AG04450 (cell line): ENCODE data around the gene ZNF804A. TPM values are rescaled to one million over a fixed set of nuclear protein-coding genes. Genes with fewer than 3 reads are reported as not detected.

Experiments
- CTCF ChIA-PET: fragments of 300-600, 350-600 bp; formaldehyde crosslinking; extraction: SDS; loops from one replicate; lab custom pipeline; 2022; ENCODE audit warnings: antibody characterized with exemption, inconsistent platforms; lab: Charles Lee
- POLR2A ChIA-PET: fragments of 350-600 bp; formaldehyde crosslinking; extraction: SDS; loops from one replicate; lab custom pipeline; 2021; ENCODE audit warnings: antibody characterized with exemption, inconsistent platforms; lab: Yijun Ruan, JAX
- DNase-seq: peaks from one replicate; pipeline ENCODE4 v3.0.0-alpha.2; 2011; ENCODE audit warnings: low read depth, low spot score
- H3K27ac ChIP-seq: one replicate; pipeline ENCODE4 v1.5.1; 2012; ENCODE audit warnings: low read depth, low read length, control low read depth
- H3K27me3 ChIP-seq: one replicate; pipeline ENCODE4 v1.6.0; 2012; ENCODE audit warnings: low read length; ENCODE audit not compliant: control insufficient read depth, insufficient read depth
- H3K4me3 ChIP-seq: 2 replicates; pipeline ENCODE4 v1.5.1; 2011; ENCODE audit warnings: mild to moderate bottlenecking, low read depth, low read length, control low read depth
- H3K9me3 ChIP-seq: 2 replicates; pipeline ENCODE4 v1.5.1; 2012; ENCODE audit warnings: low read length; ENCODE audit not compliant: control insufficient read depth, insufficient read depth
- polyA plus RNA-seq: library from polyadenylated mRNA; depleted of rRNA; stranded (reverse); fragments of >200 nt; gene quantifications from 2 replicates; pipeline ENCODE4 v1.2.3, GENCODE V29; 2011
- TF ChIP-seq, protein P1 (sequence below): IDR thresholded peaks from 2 replicates; pipeline ENCODE4 v1.5.1; 2011; ENCODE audit warnings: low read depth, low read length, control low read depth, inconsistent platforms

The ZNF804A gene
- polyA plus RNA-seq, 1 experiment: 6.2 TPM

GRCh38 chr2:184589261-184589660 is 9.1 kb upstream of the ZNF804A start:
- H3K4me3 ChIP-seq: no peak overlapping the region
- no peak for DNase-seq
- no peak overlapping the region for H3K27ac ChIP-seq
- ChIA-PET POLR2A (no interaction called here), CTCF (no interaction called here)
- TF ChIP-seq, protein P1, sequence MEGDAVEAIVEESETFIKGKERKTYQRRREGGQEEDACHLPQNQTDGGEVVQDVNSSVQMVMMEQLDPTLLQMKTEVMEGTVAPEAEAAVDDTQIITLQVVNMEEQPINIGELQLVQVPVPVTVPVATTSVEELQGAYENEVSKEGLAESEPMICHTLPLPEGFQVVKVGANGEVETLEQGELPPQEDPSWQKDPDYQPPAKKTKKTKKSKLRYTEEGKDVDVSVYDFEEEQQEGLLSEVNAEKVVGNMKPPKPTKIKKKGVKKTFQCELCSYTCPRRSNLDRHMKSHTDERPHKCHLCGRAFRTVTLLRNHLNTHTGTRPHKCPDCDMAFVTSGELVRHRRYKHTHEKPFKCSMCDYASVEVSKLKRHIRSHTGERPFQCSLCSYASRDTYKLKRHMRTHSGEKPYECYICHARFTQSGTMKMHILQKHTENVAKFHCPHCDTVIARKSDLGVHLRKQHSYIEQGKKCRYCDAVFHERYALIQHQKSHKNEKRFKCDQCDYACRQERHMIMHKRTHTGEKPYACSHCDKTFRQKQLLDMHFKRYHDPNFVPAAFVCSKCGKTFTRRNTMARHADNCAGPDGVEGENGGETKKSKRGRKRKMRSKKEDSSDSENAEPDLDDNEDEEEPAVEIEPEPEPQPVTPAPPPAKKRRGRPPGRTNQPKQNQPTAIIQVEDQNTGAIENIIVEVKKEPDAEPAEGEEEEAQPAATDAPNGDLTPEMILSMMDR: no peak
- no peaks in the 10 kb centered on the region for H3K27me3 ChIP-seq
- H3K9me3 ChIP-seq: no peaks in the 10 kb centered on the region

DNA sequence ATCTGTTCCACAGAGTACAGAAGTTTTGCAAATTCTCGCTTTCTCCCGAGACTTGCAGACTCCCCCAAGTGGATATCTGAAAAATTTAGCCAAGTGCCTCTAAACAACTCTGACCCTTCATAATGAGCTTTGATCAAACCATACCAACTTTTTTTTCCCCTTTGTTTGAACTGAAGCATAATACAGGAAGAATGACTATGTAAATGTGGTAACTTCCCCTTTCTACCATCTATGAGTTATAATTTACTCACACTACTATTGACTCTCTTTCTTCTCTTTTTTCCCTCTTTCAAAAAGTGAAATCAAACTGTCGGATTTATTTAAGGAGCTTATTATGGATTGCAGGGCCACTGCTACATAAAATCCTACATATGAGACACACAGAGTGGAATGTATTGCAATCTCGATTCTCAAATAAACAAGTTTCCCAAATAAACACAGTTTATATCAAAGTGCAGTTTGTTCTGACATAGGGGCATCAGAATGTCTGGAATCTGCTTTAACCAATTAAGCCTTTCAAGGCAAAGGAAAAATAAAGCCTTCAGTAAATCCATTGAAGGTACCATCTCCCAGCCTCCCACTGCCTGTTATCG is 1.4 kb upstream of the ZNF804A start:
- H3K9me3 ChIP-seq: no peaks in the 10 kb centered on the region
- POLR2A ChIA-PET: interaction anchor here (0.6 to 0.7 kb wide), 2 partner anchors 230 to 269 kb away, joined by 3 to 4 read pairs; no protein-coding TSS in a partner anchor
- TF ChIP-seq, protein P1: peak; percentile 41

DNA sequence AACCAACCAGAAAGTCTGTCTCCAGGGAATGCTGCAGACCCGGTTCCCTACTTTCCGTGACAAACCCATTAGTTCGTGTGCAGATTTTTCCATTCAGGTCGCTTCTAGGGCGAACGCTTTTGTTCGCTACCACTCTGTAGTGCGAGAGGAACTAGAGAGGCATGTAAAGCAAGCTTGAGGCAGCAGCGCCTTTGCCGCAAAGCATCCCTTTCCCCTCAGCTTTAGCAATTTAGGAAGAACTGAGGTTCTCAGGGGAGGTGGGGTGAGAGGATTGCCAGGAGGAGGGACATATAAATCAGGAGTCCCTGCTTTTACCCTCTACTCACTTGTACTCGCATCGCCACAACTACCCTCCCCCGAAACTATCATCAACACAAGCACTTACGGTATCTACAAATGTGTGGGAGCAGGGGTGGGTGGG is 748 bp upstream of the ZNF804A start:
- Histone ChIP-seq H3K27me3 (no peaks in the 10 kb centered on the region), H3K9me3 (no peaks in the 10 kb centered on the region), H3K27ac (peak overlapping the region; percentile 86), H3K4me3 (peak overlapping the region; percentile 69)
- ChIA-PET POLR2A (interaction anchor here (0.6 to 0.7 kb wide), 2 partner anchors 230 to 268 kb away, joined by 3 to 4 read pairs; no protein-coding TSS in a partner anchor), CTCF (interaction anchor here (1.0 to 3.0 kb wide), 5 partner anchors 9 to 57 kb away, joined by 3 to 11 read pairs (median 3); no protein-coding TSS in a partner anchor)
- TF ChIP-seq, protein P1: no peak
- no peak for DNase-seq

More for the DNA sequence above, 1.4 kb upstream of the ZNF804A start:
- H3K4me3 ChIP-seq: peak overlapping the region; percentile 69
- H3K27me3 ChIP-seq: no peaks in the 10 kb centered on the region
- CTCF ChIA-PET: interaction anchor here (0.7 to 3.0 kb wide), 7 partner anchors 10 to 1348 kb away, joined by 3 to 11 read pairs (median 3); no protein-coding TSS in a partner anchor
- peak; percentile 59 for DNase-seq
- peak overlapping the region; percentile 86 for H3K27ac ChIP-seq

DNA sequence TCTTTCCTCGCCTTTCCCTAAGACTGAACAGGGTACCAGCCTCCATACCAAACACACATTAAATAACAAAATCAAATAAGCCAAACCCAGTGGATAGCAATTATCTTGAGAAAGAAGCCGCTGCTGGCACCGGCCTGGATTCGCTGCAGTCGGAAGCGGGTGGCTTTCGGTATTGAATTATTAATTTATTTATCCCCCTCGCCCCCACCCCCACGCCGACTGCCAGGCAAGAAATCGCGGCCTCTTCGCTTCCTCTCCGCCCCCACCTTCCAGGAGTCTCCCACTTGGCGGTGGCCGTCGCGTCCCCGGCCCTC is 370 bp upstream of the ZNF804A start:
- CTCF ChIA-PET: interaction anchor here (1.2 to 3.0 kb wide), 2 partner anchors 14 to 38 kb away, joined by 3 to 11 read pairs; no protein-coding TSS in a partner anchor
- POLR2A ChIA-PET: interaction anchor here (0.7 kb wide), 1 partner anchor 268 kb away, joined by 3 read pairs; no protein-coding TSS in a partner anchor
- Histone ChIP-seq H3K27ac (peak overlapping the region; percentile 86), H3K4me3 (peak overlapping the region; percentile 69), H3K27me3 (no peaks in the 10 kb centered on the region), H3K9me3 (no peaks in the 10 kb centered on the region)
- DNase-seq: no peak
- TF ChIP-seq, protein P1: no peak
